ENCODE results near the gene CWC22. TPM values are rescaled to one million over a fixed set of nuclear protein-coding genes. Genes with fewer than 3 reads are reported as not detected.

Gene CWC22
- total RNA-seq, 1 experiment from 2014 or later = 34.0 TPM

- CTCF ChIA-PET = interaction anchor here (1.8 kb wide), 1 partner anchor 9 kb away, joined by 4 read pairs; no protein-coding TSS in a partner anchor
- peaks cover 8% of the 10 kb centered on the region for H3K4me1 Mint-ChIP-seq (ENCODE audit: insufficient read depth, unreplicated experiment)
These were observed 41.2 kb upstream of the CWC22 start for GRCh38 chr2:180048251-180048650.

GRCh38 chr2:180046776-180047175, 39.7 kb upstream of the CWC22 start:
- no peak for DNase-seq (ENCODE audit: unreplicated experiment)
- no peaks in the 10 kb centered on the region for H3K36me3 Mint-ChIP-seq (ENCODE audit: insufficient read depth, unreplicated experiment)
- CTCF ChIA-PET = interaction anchor here (1.8 kb wide), 1 partner anchor 10 kb away, joined by 4 read pairs; no protein-coding TSS in a partner anchor
- no peak overlapping the region for H3K27ac Mint-ChIP-seq (ENCODE audit: low read depth, unreplicated experiment)
- H3K27me3 Mint-ChIP-seq (ENCODE audit: insufficient read depth, unreplicated experiment) = no peaks in the 10 kb centered on the region
- no TSS peak for BruUV-seq (replicated peaks)
- TF ChIP-seq CTCF (IDR thresholded peaks at IDR 0.05; ENCODE audit: unreplicated experiment) = no peak
- POLR2A ChIA-PET = no interaction called here
- H3K4me3 Mint-ChIP-seq (ENCODE audit: unreplicated experiment) = no peak overlapping the region
- intact Hi-C loops (cut with micrococcal nuclease) = no loop called here
- H3K4me1 Mint-ChIP-seq (ENCODE audit: insufficient read depth, unreplicated experiment) = peaks cover 8% of the 10 kb centered on the region
- no peaks in the 10 kb centered on the region for H3K9me3 Mint-ChIP-seq (ENCODE audit: unreplicated experiment)

More at GRCh38 chr2:180048251-180048650, 41.2 kb upstream of the CWC22 start:
- Mint-ChIP-seq H3K27me3 (ENCODE audit: insufficient read depth, unreplicated experiment) (no peaks in the 10 kb centered on the region), H3K9me3 (ENCODE audit: unreplicated experiment) (no peaks in the 10 kb centered on the region), H3K27ac (ENCODE audit: low read depth, unreplicated experiment) (no peak overlapping the region), H3K36me3 (ENCODE audit: insufficient read depth, unreplicated experiment) (no peaks in the 10 kb centered on the region), H3K4me3 (ENCODE audit: unreplicated experiment) (no peak overlapping the region)
- no peak for DNase-seq (ENCODE audit: unreplicated experiment)
- no peak for TF ChIP-seq CTCF (IDR thresholded peaks at IDR 0.05; ENCODE audit: unreplicated experiment)
- BruUV-seq (replicated peaks) = no TSS peak
- POLR2A ChIA-PET = no interaction called here
- intact Hi-C loops (cut with micrococcal nuclease) = no loop called here

GRCh38 chr2:180046202-180046601, 39.1 kb upstream of the CWC22 start:
- intact Hi-C loops (cut with micrococcal nuclease) = no loop called here
- ChIA-PET CTCF (interaction anchor here (1.8 kb wide), 1 partner anchor 11 kb away, joined by 4 read pairs; no protein-coding TSS in a partner anchor), POLR2A (no interaction called here)
- Mint-ChIP-seq H3K4me3 (ENCODE audit: unreplicated experiment) (no peak overlapping the region), H3K27ac (ENCODE audit: low read depth, unreplicated experiment) (no peak overlapping the region), H3K9me3 (ENCODE audit: unreplicated experiment) (no peaks in the 10 kb centered on the region), H3K36me3 (ENCODE audit: insufficient read depth, unreplicated experiment) (no peaks in the 10 kb centered on the region), H3K27me3 (ENCODE audit: insufficient read depth, unreplicated experiment) (no peaks in the 10 kb centered on the region), H3K4me1 (ENCODE audit: insufficient read depth, unreplicated experiment) (peaks cover 8% of the 10 kb centered on the region)
- no TSS peak for BruUV-seq (replicated peaks)
- no peak for TF ChIP-seq CTCF (IDR thresholded peaks at IDR 0.05; ENCODE audit: unreplicated experiment)
- DNase-seq (ENCODE audit: unreplicated experiment) = no peak

- Mint-ChIP-seq H3K36me3 (ENCODE audit: insufficient read depth, unreplicated experiment) (no peaks in the 10 kb centered on the region), H3K27me3 (ENCODE audit: insufficient read depth, unreplicated experiment) (no peaks in the 10 kb centered on the region), H3K9me3 (ENCODE audit: unreplicated experiment) (no peaks in the 10 kb centered on the region), H3K4me1 (ENCODE audit: insufficient read depth, unreplicated experiment) (peaks cover 16% of the 10 kb centered on the region), H3K4me3 (ENCODE audit: unreplicated experiment) (no peak overlapping the region), H3K27ac (ENCODE audit: low read depth, unreplicated experiment) (no peak overlapping the region)
- CTCF ChIA-PET = interaction anchor here (0.8 to 2.2 kb wide), 7 partner anchors 18 to 948 kb away, joined by 3 to 7 read pairs (median 6); no protein-coding TSS in a partner anchor
- POLR2A ChIA-PET = interaction anchor here (0.6 to 2.5 kb wide), 6 partner anchors 15 to 1280 kb away, joined by 3 to 14 read pairs (median 4); partner anchors contain the start of gene CWC22
- intact Hi-C loops (cut with micrococcal nuclease) = loop anchor here (2.0 to 5.0 kb wide), 2 partner anchors 24 to 33 kb away; partner anchors contain the start of gene CWC22
- DNase-seq (ENCODE audit: unreplicated experiment) = peak; percentile 92
- no peak for TF ChIP-seq CTCF (IDR thresholded peaks at IDR 0.05; ENCODE audit: unreplicated experiment)
- no TSS peak for BruUV-seq (replicated peaks)
These were observed 33.2 kb upstream of the CWC22 start for GRCh38 chr2:180040146-180040925.

All from MCF 10A (cell line).